ENCODE results near the gene TMEM207.

TMEM207 gene

GRCh38 chr3:190444576-190445145 lies 5.0 kb downstream of the TMEM207 start:
- no peak for DNase-seq

GRCh38 chr3:190444006-190444405 lies 5.7 kb downstream of the TMEM207 start:
- no peak for DNase-seq

GRCh38 chr3:190443257-190443656 lies 6.4 kb downstream of the TMEM207 start:
- DNase-seq, result no peak

- no peak for DNase-seq
Measured at GRCh38 chr3:190442240-190442639, 7.5 kb downstream of the TMEM207 start.

- no peak for DNase-seq
Measured at GRCh38 chr3:190436331-190436730, 13.4 kb downstream of the TMEM207 start.

GRCh38 chr3:190435618-190436017 lies 14.1 kb downstream of the TMEM207 start:
- DNase-seq, result no peak

- no peak for DNase-seq
Measured at GRCh38 chr3:190433626-190434025, 16.1 kb downstream of the TMEM207 start.

- no peak for DNase-seq
Measured at GRCh38 chr3:190432216-190432615, 17.5 kb downstream of the TMEM207 start.

- no peak for DNase-seq
Measured at GRCh38 chr3:190430906-190431305, 18.8 kb downstream of the TMEM207 start.

- no peak for DNase-seq
Measured at GRCh38 chr3:190429681-190430080, 20.0 kb downstream of the TMEM207 start.

- DNase-seq, result no peak
Measured at GRCh38 chr3:190426806-190427507, 22.7 kb downstream of the TMEM207 start.

GRCh38 chr3:190425833-190426232 lies 23.9 kb downstream of the TMEM207 start:
- DNase-seq, result no peak

GRCh38 chr3:190424478-190425439 lies 24.9 kb downstream of the TMEM207 start:
- DNase-seq, result peak in 33 of 51 donors; percentile 1 to 51 (median 10)

- DNase-seq, result no peak
Measured at GRCh38 chr3:190424108-190424477, 25.6 kb downstream of the TMEM207 start.

GRCh38 chr3:190414297-190414696 lies 35.4 kb downstream of the TMEM207 start:
- no peak for DNase-seq

GRCh38 chr3:190404715-190405114 lies 45.0 kb downstream of the TMEM207 start:
- no peak for DNase-seq

GRCh38 chr3:190401963-190402362 lies 47.7 kb downstream of the TMEM207 start:
- DNase-seq, result no peak

- DNase-seq, result no peak
Measured at GRCh38 chr3:190399677-190400076, 50.0 kb downstream of the TMEM207 start.

- no peak for DNase-seq
Measured at GRCh38 chr3:190397889-190398288, 51.8 kb downstream of the TMEM207 start.

- DNase-seq, result no peak
Measured at GRCh38 chr3:190396001-190396400, 53.7 kb downstream of the TMEM207 start.

GRCh38 chr3:190388703-190389102 lies 61.0 kb downstream of the TMEM207 start:
- DNase-seq, result no peak

GRCh38 chr3:190387578-190388213 lies 62.0 kb downstream of the TMEM207 start, which contains the start of gene CLDN16:
Gene CLDN16, plus strand, starts transcription at chr3:190388163. Its CDS starts 167 bp downstream, at chr3:190388330.
- DNase-seq, result no peak

All from hypothalamus (tissue), 51 donors.